B cell (primary cell): ENCODE results near the gene AKT2. TPM values are rescaled to one million over a fixed set of nuclear protein-coding genes. Genes with fewer than 3 reads are reported as not detected.

ENCODE experiments used
- ATAC-seq: fragments of 200-7000 bp; cut with Tn5 transposase; one replicate; pipeline ENCODE4 v1.10.0; 2021; ENCODE audit warnings: low read depth, mild to moderate bottlenecking, moderate number of reproducible peaks, moderate library complexity
- CTCF ChIA-PET: fragments of 350-600 bp; sonication (Branson Sonifier 250); formaldehyde crosslinking; loops from one replicate; lab custom pipeline; 2021; ENCODE audit warnings: antibody characterized with exemption, inconsistent platforms; lab: Charles Lee
- POLR2A ChIA-PET: fragments of 350-600 bp; sonication (Branson Sonifier 250); formaldehyde crosslinking; loops from one replicate; lab custom pipeline; 2021; ENCODE audit warnings: antibody characterized with exemption; lab: Charles Lee
- DNase-seq: peaks from one replicate; pipeline ENCODE4 v3.0.0; 2013
- H2AFZ ChIP-seq: 2 replicates; pipeline ENCODE4 v1.6.1; 2012; ENCODE audit warnings: mild to moderate bottlenecking, low read depth, low read length; ENCODE audit not compliant: insufficient read depth, poor library complexity, severe bottlenecking
- H3K27ac ChIP-seq, 2 donors: 1 replicate in 1 of 2; 2 replicates in 1 of 2; pipeline ENCODE4 v1.5.1; 2012 to 2013; ENCODE audit warnings: low read length in 2 of 2, mild to moderate bottlenecking in 2 of 2, moderate library complexity in 1 of 2
- H3K27me3 ChIP-seq, 4 experiments: fragments of 200-600 bp in 1 of 4; sonication (generic) in 1 of 4; replicated peaks in 1 of 4; 1 replicate in 2 of 4; 2 replicates in 2 of 4; pipeline versions ENCODE4 v1.6.1 to v1.7.0; 2013 to 2016; ENCODE audit warnings: low read length in 3 of 4, mild to moderate bottlenecking in 2 of 4, mixed read lengths in 1 of 4, moderate library complexity in 1 of 4; ENCODE audit not compliant: insufficient read depth in 4 of 4, control insufficient read depth in 3 of 4; ENCODE audit errors: control extremely low read depth in 1 of 4
- H3K36me3 ChIP-seq, 2 experiments: replicated peaks in 1 of 2; 1 replicate in 1 of 2; 2 replicates in 1 of 2; pipeline versions ENCODE4 v1.6.1 to v1.7.1; 2013; ENCODE audit warnings: low read length in 1 of 2; ENCODE audit not compliant: insufficient read depth in 2 of 2, control insufficient read depth in 1 of 2; ENCODE audit errors: control extremely low read depth in 1 of 2, extremely low read depth in 1 of 2
- H3K4me1 ChIP-seq, 2 donors: fragments of 200-600 bp in 1 of 2; sonication (generic) in 1 of 2; 1 replicate in 1 of 2; 2 replicates in 1 of 2; pipeline versions ENCODE4 v1.5.1 to v1.6.1; 2013 to 2017; ENCODE audit warnings: low read length in 2 of 2; ENCODE audit not compliant: control insufficient read depth in 2 of 2, insufficient read depth in 2 of 2
- H3K4me2 ChIP-seq: replicated peaks from 2 replicates; pipeline ENCODE3; 2012; ENCODE audit warnings: mild to moderate bottlenecking, low read depth, low read length; ENCODE audit not compliant: poor library complexity, severe bottlenecking
- H3K4me3 ChIP-seq, 5 experiments: fragments of 200-600 bp in 1 of 5; sonication (generic) in 1 of 5; 1 replicate in 3 of 5; 2 replicates in 2 of 5; pipeline versions ENCODE4 v1.5.1 to v1.7.0; 2011 to 2016; ENCODE audit warnings: low read length in 4 of 5, mild to moderate bottlenecking in 4 of 5, low read depth in 2 of 5, control low read depth in 1 of 5, moderate library complexity in 1 of 5; ENCODE audit not compliant: insufficient read depth in 1 of 5; ENCODE audit errors: control extremely low read depth in 1 of 5, extremely low read depth in 1 of 5
- H3K79me2 ChIP-seq: fragments of 200-600 bp; sonication (generic); one replicate; pipeline ENCODE4 v1.6.0; 2016; ENCODE audit warnings: low read length; ENCODE audit not compliant: control insufficient read depth, insufficient read depth
- H3K9ac ChIP-seq: fragments of 200-600 bp; sonication (generic); 2 replicates; pipeline ENCODE4 v1.6.1; 2017; ENCODE audit warnings: mild to moderate bottlenecking, low read length, moderate library complexity
- H3K9me3 ChIP-seq, 3 donors: one replicate each; pipeline versions ENCODE4 v1.6.1 to v1.7.1; 2013; ENCODE audit warnings: low read length in 2 of 3; ENCODE audit not compliant: control insufficient read depth in 2 of 3, insufficient read depth in 1 of 3; ENCODE audit errors: control extremely low read depth in 1 of 3
- H4K20me1 ChIP-seq: 2 replicates; pipeline ENCODE4 v1.6.0; 2012; ENCODE audit warnings: mild to moderate bottlenecking, low read length; ENCODE audit not compliant: insufficient read depth, control insufficient read depth, poor library complexity, severe bottlenecking
- H3K27ac Mint-ChIP-seq: one replicate; pipeline ENCODE4 v1.8.0; 2021; ENCODE audit warnings: mixed read lengths
- H3K27me3 Mint-ChIP-seq: one replicate; pipeline ENCODE4 v1.8.0; 2021; ENCODE audit warnings: mixed read lengths
- H3K4me1 Mint-ChIP-seq: one replicate; pipeline ENCODE4 v1.8.0; 2021; ENCODE audit warnings: mixed read lengths
- H3K4me3 Mint-ChIP-seq: one replicate; pipeline ENCODE4 v1.8.0; 2021; ENCODE audit warnings: mixed read lengths
- H3K9me3 Mint-ChIP-seq: one replicate; pipeline ENCODE4 v1.8.0; 2022; ENCODE audit warnings: mixed read lengths; ENCODE audit not compliant: insufficient read depth
- CTCF ChIP-seq: fragments of 200-600 bp; IDR thresholded peaks from one replicate; pipeline ENCODE4 v1.8.0; 2022; ENCODE audit warnings: antibody characterized with exemption, mild to moderate bottlenecking
- EZH2 ChIP-seq: IDR thresholded peaks from 2 replicates; pipeline ENCODE4 v1.6.1; 2012; ENCODE audit warnings: borderline replicate concordance, low read depth, mild to moderate bottlenecking, moderate library complexity, low read length; ENCODE audit not compliant: insufficient read depth, poor library complexity, severe bottlenecking
- WGBS: methylation state at CpG from one replicate; pipeline ENCODE4 v1.1.5; 2013; ENCODE audit warnings: missing lambda C conversion rate; ENCODE audit not compliant: insufficient coverage; 5-methylcytosine and 5-hydroxymethylcytosine counted together
- intact Hi-C: fragments of 100-400 bp; cut with micrococcal nuclease; formaldehyde crosslinking; loops from one replicate; pipeline ENCODE4 v1.10.0; 2022
- polyA plus RNA-seq: library from polyadenylated mRNA; depleted of rRNA; stranded (reverse); fragments of >200 nt; gene quantifications from 2 replicates; pipeline ENCODE4 v1.2.3, GENCODE V29; 2012
- total RNA-seq, 2 donors: library from RNA; stranded (reverse); fragments of 120-200 nt in 1 of 2; gene quantifications; 1 replicate in 1 of 2; 2 replicates in 1 of 2; pipeline versions ENCODE4 v1.2.3 to v1.2.4, GENCODE V29; 2013 to 2022

The AKT2 gene
- total and polyA plus RNA-seq, 2 donors (not counting 1 experiment from before 2014, with no cell fraction given) = 195 to 243 TPM

GRCh38 chr19:40221858-40222619 lies 63.1 kb downstream of the AKT2 start:
- H2AFZ ChIP-seq = no peak overlapping the region
- H3K9me3 ChIP-seq = peaks cover 0 to 41% (median 0%) of the 10 kb centered on the region in 3 donors
- peaks cover 0 to 66% (median 39%) of the 10 kb centered on the region in 4 experiments for H3K27me3 ChIP-seq
- ChIA-PET POLR2A (no interaction called here), CTCF (interaction anchor here (1.9 to 3.2 kb wide), 2 partner anchors 81 to 82 kb away, joined by 6 to 26 read pairs; no protein-coding TSS in a partner anchor)
- H3K4me1 Mint-ChIP-seq = peaks cover 18% of the 10 kb centered on the region
- WGBS = 66% methylated on average over 38 of the region's 41 CpGs
- H3K9ac ChIP-seq = no peak overlapping the region
- no peak overlapping the region for H3K4me2 ChIP-seq
- H4K20me1 ChIP-seq = no peaks in the 10 kb centered on the region
- H3K27me3 Mint-ChIP-seq = peaks cover 45% of the 10 kb centered on the region
- ATAC-seq = peak; percentile 84
- intact Hi-C loops = loop anchor here (1.0 kb wide), 2 partner anchors 31 to 83 kb away; partner anchors contain the start of gene MAP3K10
- H3K27ac ChIP-seq = no peak overlapping the region
- H3K27ac Mint-ChIP-seq = peak overlapping the region; percentile 1
- TF ChIP-seq EZH2 (no peak), CTCF (peak; percentile 86)
- H3K4me1 ChIP-seq = peaks cover 31 to 43% of the 10 kb centered on the region in 2 donors
- no peaks in the 10 kb centered on the region for H3K79me2 ChIP-seq
- H3K9me3 Mint-ChIP-seq = no peaks in the 10 kb centered on the region
- no peaks in the 10 kb centered on the region for H3K36me3 ChIP-seq
- no peak overlapping the region for H3K4me3 ChIP-seq
- peak; percentile 89 for DNase-seq
- no peak overlapping the region for H3K4me3 Mint-ChIP-seq

- no peak overlapping the region for H3K4me3 ChIP-seq
- no peak overlapping the region for H2AFZ ChIP-seq
- no peak for ATAC-seq
- CTCF ChIA-PET = interaction anchor here (3.2 kb wide), 1 partner anchor 80 kb away, joined by 26 read pairs; no protein-coding TSS in a partner anchor
- no peaks in the 10 kb centered on the region for H4K20me1 ChIP-seq
- peaks cover 0 to 41% (median 0%) of the 10 kb centered on the region in 3 donors for H3K9me3 ChIP-seq
- no peak overlapping the region for H3K27ac ChIP-seq
- POLR2A ChIA-PET = no interaction called here
- no peak overlapping the region for H3K9ac ChIP-seq
- no peak overlapping the region for H3K4me2 ChIP-seq
- Mint-ChIP-seq H3K4me3 (no peak overlapping the region), H3K27me3 (peaks cover 46% of the 10 kb centered on the region), H3K4me1 (peaks cover 13% of the 10 kb centered on the region), H3K9me3 (no peaks in the 10 kb centered on the region), H3K27ac (no peak overlapping the region)
- peaks cover 0 to 66% (median 38%) of the 10 kb centered on the region in 4 experiments for H3K27me3 ChIP-seq
- H3K4me1 ChIP-seq = peaks cover 22 to 39% of the 10 kb centered on the region in 2 donors
- no peak for DNase-seq
- 79% methylated on average over 5 of the region's 9 CpGs for WGBS
- intact Hi-C loops = no loop called here
- no peak for TF ChIP-seq EZH2
- TF ChIP-seq CTCF = no peak
- no peaks in the 10 kb centered on the region for H3K36me3 ChIP-seq
- H3K79me2 ChIP-seq = no peaks in the 10 kb centered on the region
These were observed 64.5 kb downstream of the AKT2 start for GRCh38 chr19:40220674-40221073.
